Lung (tissue), 12 donors: ENCODE results near the gene KCND3. TPM values are rescaled to one million over a fixed set of nuclear protein-coding genes. Genes with fewer than 3 reads are reported as not detected.

ENCODE experiments used
- ATAC-seq: fragments of 200-7000 bp; cut with Tn5 transposase; one replicate; pipeline ENCODE4 v1.9.1; 2020; ENCODE audit warnings: moderate number of reproducible peaks; ENCODE audit not compliant: insufficient read depth, low FRiP score
- DNase-seq, 3 donors: peaks; one replicate each; pipeline ENCODE4 v3.0.0-alpha.2; 2013 to 2017
- H3K27ac ChIP-seq, 2 donors: one replicate each; pipeline ENCODE4 v1.5.1; 2013; ENCODE audit warnings: mild to moderate bottlenecking in 2 of 2, moderate library complexity in 2 of 2, control low read depth in 1 of 2, inconsistent platforms in 1 of 2, low read depth in 1 of 2, low read length in 1 of 2
- H3K27me3 ChIP-seq, 3 donors: one replicate each; pipeline ENCODE4 v1.5.1; 2013; ENCODE audit warnings: low read length in 2 of 3; ENCODE audit not compliant: control insufficient read depth in 3 of 3, insufficient read depth in 3 of 3
- H3K36me3 ChIP-seq, 4 donors: one replicate each; pipeline ENCODE4 v1.5.1; 2013; ENCODE audit warnings: low read length in 4 of 4, mild to moderate bottlenecking in 1 of 4, moderate library complexity in 1 of 4; ENCODE audit not compliant: control insufficient read depth in 4 of 4, insufficient read depth in 4 of 4
- H3K4me1 ChIP-seq, 5 donors: one replicate each; pipeline ENCODE4 v1.5.1; 2013; ENCODE audit warnings: low read length in 5 of 5, mild to moderate bottlenecking in 2 of 5, moderate library complexity in 1 of 5; ENCODE audit not compliant: control insufficient read depth in 5 of 5, insufficient read depth in 5 of 5
- H3K4me3 ChIP-seq: one replicate; pipeline ENCODE4 v1.5.1; 2013; ENCODE audit warnings: mild to moderate bottlenecking, control low read depth, moderate library complexity
- H3K9ac ChIP-seq, 2 donors: one replicate each; pipeline ENCODE4 v1.5.1; 2013; ENCODE audit warnings: low read length in 2 of 2, control low read depth in 1 of 2; ENCODE audit not compliant: insufficient read depth in 1 of 2
- H3K9me3 ChIP-seq, 4 donors: one replicate each; pipeline ENCODE4 v1.5.1; 2013; ENCODE audit warnings: low read length in 3 of 4, mild to moderate bottlenecking in 1 of 4, moderate library complexity in 1 of 4; ENCODE audit not compliant: control insufficient read depth in 4 of 4, insufficient read depth in 3 of 4
- CTCF ChIP-seq: IDR thresholded peaks from 2 replicates; pipeline ENCODE4 v1.5.1; 2012; ENCODE audit warnings: mild to moderate bottlenecking; ENCODE audit errors: control extremely low read depth, extremely low read depth
- WGBS, 2 donors: extraction: QIAGEN DNeasy Blood & Tissue Kit; methylation state at CpG; one replicate each; pipeline ENCODE4 v1.1.7; 2013; 5-methylcytosine and 5-hydroxymethylcytosine counted together
- polyA plus RNA-seq, 2 donors: library from polyadenylated mRNA; stranded (reverse); fragments of 200-250 nt; gene quantifications; one replicate each; pipeline ENCODE4 v1.2.1, GENCODE V29; 2013
- total RNA-seq, 2 donors: library from RNA; depleted of rRNA in 1 of 2; stranded (reverse); fragments of >200 nt in 1 of 2; gene quantifications; one replicate each; pipeline ENCODE4 v1.2.1, GENCODE V29; 2014 to 2021
- donor health status: control.
- donor health status: control.
- donor health status: Bipolar disorder and iron deficiency.
- donor health status: healthy.
- donor health status: DM: yes; HTN: yes; CAD: no.

The KCND3 gene
- total and polyA plus RNA-seq, 4 donors: 1.3 to 12.1 (median 4.9) TPM

- ATAC-seq: no peak
- Histone ChIP-seq H3K9me3 (no peaks in the 10 kb centered on the region), H3K9ac (no peak overlapping the region)
Observed at GRCh38 chr1:111988743-111989453, 570 bp downstream of the KCND3 start.

GRCh38 chr1:111988377-111988742 is 1.1 kb downstream of the KCND3 start:
- H3K27me3 ChIP-seq: peaks cover 0 to 68% (median 55%) of the 10 kb centered on the region in 3 donors
- ATAC-seq: no peak
- 18 to 27% methylated on average over 8 of the region's 8 CpGs for WGBS, 2 donors

More at GRCh38 chr1:111988743-111989453, 570 bp downstream of the KCND3 start:
- Histone ChIP-seq H3K4me1 (peaks cover 0 to 18% (median 6%) of the 10 kb centered on the region in 5 donors), H3K4me3 (peak overlapping the region; percentile 57), H3K36me3 (no peaks in the 10 kb centered on the region), H3K27ac (peak overlapping the region in 1 of 2 donors; percentile 91), H3K27me3 (peaks cover 0 to 72% (median 54%) of the 10 kb centered on the region in 3 donors)
- WGBS, 2 donors: 3 to 5% methylated on average over 49 to 51 of the region's 51 CpGs
- TF ChIP-seq CTCF: no peak
- peak in 1 of 3 donors; percentile 3 for DNase-seq

GRCh38 chr1:111987502-111987901 is 2.0 kb downstream of the KCND3 start:
- Histone ChIP-seq H3K4me3 (no peak overlapping the region), H3K4me1 (peaks cover 0 to 17% (median 6%) of the 10 kb centered on the region in 5 donors), H3K9ac (no peak overlapping the region), H3K36me3 (no peaks in the 10 kb centered on the region), H3K27ac (peak overlapping the region in 1 of 2 donors; percentile 91), H3K9me3 (no peaks in the 10 kb centered on the region), H3K27me3 (peaks cover 0 to 59% (median 50%) of the 10 kb centered on the region in 3 donors)
- ATAC-seq (no peak), DNase-seq (no peak)
- no peak for TF ChIP-seq CTCF
- WGBS, 2 donors: 85 to 97% methylated on average over 4 of the region's 4 CpGs

More at GRCh38 chr1:111988377-111988742, 1.1 kb downstream of the KCND3 start:
- Histone ChIP-seq H3K9ac (no peak overlapping the region), H3K9me3 (no peaks in the 10 kb centered on the region), H3K27ac (peak overlapping the region in 1 of 2 donors; percentile 91), H3K4me1 (peaks cover 0 to 18% (median 6%) of the 10 kb centered on the region in 5 donors), H3K36me3 (no peaks in the 10 kb centered on the region), H3K4me3 (no peak overlapping the region)
- DNase-seq: peak in 1 of 3 donors; percentile 1
- TF ChIP-seq CTCF: no peak
